H54 (cell line): Measurements from ENCODE around the gene ADGRB2.
"Not testable (repeated sequence)": the region's sequence is repeated elsewhere in the genome, so short reads cannot be mapped to it uniquely, and the experiment has no call there.

Experiments used
- DNase-seq: peaks from one replicate; pipeline ENCODE4 v3.0.0; 2011; ENCODE audit warnings: low spot score, mixed read lengths; ENCODE audit not compliant: insufficient read length
- FAIRE-seq: peaks from 3 replicates; lab custom pipeline; 2011; peaks lifted over from hg19 to GRCh38; lab: Jason Lieb, UNC
- POLR2A ChIP-seq: IDR thresholded peaks from 2 replicates; pipeline ENCODE4 v1.6.1; 2011; ENCODE audit warnings: low read depth, mild to moderate bottlenecking, low read length

The ADGRB2 gene

DNA sequence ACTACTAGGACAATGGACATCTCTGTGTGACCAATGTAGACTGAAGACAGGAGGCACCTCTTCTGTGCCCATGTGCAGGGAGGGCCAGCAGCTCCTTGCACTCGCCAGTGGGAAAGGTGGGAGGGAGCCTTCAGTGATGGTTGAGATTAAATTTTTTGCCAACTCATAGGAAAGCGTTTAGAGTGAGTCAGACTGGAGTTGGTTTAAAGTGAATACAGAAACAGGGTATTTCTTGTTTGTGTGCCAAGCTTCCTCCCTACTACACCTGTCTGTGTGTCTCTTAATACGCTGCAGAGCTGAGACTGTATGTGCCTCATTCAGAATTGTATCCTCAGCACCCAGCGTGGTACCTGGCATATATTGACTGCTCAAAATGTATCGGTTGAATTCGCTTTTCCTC, 46.8 kb downstream of the ADGRB2 start:
- DNase-seq (peak; percentile 53), FAIRE-seq (no peak)
- no peak for TF ChIP-seq POLR2A

GRCh38 chr1:31715873-31716220, 48.3 kb downstream of the ADGRB2 start:
- DNase-seq (no peak), FAIRE-seq (no peak)

DNA sequence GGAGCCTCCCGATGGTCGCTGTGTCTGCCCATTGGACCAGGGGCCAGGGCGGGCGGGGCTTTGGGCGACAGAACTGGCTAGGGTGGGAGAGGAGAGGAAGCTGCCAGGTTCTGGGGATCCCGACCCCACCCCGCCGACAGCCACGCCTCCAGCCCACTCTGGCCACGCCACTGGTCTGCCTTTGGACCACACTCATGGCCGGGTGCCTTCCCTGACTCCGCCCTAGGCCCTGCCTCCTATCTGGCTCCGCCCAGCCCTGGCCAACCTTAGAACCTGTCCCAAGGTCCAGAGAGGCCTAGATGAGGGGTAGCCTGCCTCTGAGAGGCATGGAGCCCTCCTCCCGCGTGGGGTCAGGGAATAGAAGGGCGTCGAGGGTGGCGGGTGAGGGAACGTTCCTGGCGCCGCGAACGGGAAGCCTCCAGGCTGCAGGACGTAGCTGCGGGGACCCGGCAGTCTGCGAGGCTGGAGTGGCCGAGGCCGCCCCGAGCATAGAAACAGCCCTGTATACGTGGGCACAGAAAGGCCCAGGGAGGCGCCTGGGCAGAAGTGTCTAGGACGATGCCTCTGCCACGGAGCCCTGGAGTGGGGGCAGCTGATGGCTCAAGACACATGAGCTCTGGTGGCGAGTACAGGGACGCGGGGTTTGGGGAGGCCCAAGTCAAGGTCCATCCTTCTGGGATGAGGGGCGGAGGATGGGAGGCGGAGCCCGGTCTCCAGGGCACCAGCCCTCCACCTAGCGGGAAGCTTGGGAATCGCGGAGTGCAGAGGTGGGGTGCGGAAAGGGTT, 48.9 kb downstream of the ADGRB2 start:
- peak; percentile 56; the same call in 1 of the 2 replicates for TF ChIP-seq POLR2A
- FAIRE-seq (peak; percentile 48), DNase-seq (peak; percentile 90)

More at GRCh38 chr1:31715873-31716220, 48.3 kb downstream of the ADGRB2 start:
- TF ChIP-seq POLR2A, result no peak

GRCh38 chr1:31714442-31715086, 49.6 kb downstream of the ADGRB2 start:
- FAIRE-seq (no peak), DNase-seq (peak; percentile 33)
- no peak for TF ChIP-seq POLR2A

DNA sequence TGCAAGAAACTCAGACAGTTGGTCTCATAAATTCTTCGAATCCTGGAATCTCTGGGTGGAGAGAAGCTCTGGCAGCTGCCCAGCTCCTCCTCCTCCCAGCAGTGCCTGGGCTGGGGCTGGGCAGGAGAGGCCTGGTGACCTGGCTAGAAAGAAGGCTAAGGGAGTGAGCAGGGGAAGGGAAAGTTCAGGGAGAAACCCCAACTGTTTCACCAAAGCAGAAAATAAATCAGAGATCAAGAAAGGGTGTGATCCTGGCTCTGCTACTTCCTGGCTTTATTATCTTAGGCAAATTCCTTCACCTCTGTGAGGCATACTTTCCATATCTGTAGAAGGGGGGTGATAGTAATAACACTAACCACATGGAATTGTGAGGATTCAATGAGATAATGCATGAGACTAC, 51.5 kb downstream of the ADGRB2 start:
- DNase-seq (peak; percentile 45), FAIRE-seq (no peak)
- TF ChIP-seq POLR2A, result no peak

- no peak for TF ChIP-seq POLR2A
These were observed 52.1 kb downstream of the ADGRB2 start for GRCh38 chr1:31712068-31712467.

DNA sequence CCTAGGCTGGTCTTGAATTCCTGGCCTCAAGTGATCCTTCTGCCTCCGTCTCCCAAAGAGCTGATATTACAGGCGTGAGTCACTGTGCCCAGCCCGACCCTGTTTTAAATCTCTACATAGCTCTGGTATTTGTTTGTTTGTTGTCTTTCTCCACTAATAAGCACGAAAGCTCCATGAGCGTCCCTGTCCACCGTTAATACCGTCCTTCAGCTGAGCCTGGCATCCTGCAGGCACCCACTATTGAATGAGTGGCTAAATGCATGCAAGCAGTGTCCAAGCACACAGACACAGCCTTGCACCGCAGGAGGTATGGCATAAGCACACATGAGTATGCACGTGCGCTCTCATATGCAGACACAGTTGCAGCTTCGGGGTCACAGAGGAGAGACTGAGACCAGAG, 55.8 kb downstream of the ADGRB2 start:
- FAIRE-seq (no peak), DNase-seq (no peak)

More at GRCh38 chr1:31712068-31712467, 52.1 kb downstream of the ADGRB2 start:
- DNase-seq, result no peak
- FAIRE-seq, result no peak

DNA sequence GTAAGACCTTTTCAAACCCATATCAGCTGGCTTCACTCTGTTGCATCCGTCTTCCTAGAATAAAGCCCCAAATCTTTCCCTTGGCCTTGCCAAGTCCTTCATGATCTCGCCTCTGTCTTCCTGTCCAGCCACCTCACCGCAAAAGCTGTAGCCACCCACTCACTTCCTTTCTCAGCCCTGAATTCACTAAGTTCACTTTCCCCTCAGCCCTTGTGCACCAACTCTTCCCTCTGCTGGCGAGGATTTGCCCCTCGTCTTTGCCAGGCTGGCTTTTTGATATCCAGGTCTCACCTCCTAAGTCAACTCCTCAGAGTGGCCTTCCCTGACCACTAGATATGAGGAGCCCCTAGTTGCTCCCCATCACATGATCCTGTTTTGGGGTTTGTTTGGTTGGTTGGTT, 56.4 kb downstream of the ADGRB2 start:
- FAIRE-seq (no peak), DNase-seq (no peak)
- TF ChIP-seq POLR2A, result no peak

More for the DNA sequence above, 55.8 kb downstream of the ADGRB2 start:
- no peak for TF ChIP-seq POLR2A

DNA sequence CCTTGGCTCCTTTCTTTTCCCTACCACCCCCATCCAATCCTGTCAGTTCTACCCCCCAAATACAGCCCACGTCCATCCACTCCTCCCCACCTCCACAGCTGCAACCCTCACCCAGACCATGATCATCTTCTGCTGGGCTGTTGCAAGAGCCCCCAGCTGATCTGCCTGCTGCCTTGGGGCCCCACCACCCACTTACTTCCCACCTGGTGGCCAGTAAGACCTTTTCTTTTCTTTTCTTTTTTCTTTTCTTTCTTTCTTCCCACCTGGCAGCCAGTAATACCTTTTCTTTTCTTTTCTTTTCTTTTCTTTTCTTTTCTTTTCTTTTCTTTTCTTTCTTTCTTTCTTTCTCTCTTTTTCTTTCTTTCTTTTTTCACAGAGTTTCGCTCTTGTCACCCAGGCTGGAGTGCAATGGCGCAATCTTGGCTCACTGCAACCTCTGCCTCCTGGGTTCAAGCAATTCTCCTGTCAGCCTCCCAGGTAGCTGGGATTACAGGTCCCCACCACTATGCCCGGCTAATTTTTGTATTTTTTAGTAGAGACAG, 57.0 kb downstream of the ADGRB2 start:
- not testable (repeated sequence) for DNase-seq, FAIRE-seq

DNA sequence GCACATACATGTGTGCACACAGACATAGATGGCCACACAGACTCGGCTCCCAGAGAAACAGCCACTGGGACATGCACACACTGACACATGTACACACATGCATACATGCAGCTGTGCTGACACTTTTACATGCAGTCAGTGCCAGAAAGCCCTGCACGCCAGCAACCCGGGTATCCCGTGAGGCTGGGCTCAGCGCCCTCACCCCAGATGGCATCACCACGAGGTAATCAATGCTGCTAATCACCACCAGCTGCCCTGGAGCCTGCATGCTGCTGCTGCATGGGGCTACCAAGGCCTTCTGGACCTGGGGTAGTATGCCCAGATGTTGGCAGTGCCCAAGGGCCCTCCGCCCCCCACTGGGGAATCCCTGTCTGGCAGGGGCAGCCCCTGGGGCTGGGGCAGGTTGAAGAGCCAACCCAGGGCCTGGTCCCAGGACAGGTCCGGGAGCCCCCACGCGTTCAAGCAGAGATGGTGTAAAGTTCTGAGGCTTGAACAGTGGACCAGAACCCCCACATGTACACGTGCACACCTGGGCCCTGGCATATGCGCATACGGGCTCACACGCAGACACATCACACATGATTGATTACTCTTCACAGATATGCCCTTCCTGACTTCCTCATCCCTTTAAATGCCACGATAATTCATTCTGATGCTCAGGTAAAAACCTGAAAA, 57.6 kb downstream of the ADGRB2 start:
- DNase-seq (no peak), FAIRE-seq (no peak)
- no peak for TF ChIP-seq POLR2A

DNA sequence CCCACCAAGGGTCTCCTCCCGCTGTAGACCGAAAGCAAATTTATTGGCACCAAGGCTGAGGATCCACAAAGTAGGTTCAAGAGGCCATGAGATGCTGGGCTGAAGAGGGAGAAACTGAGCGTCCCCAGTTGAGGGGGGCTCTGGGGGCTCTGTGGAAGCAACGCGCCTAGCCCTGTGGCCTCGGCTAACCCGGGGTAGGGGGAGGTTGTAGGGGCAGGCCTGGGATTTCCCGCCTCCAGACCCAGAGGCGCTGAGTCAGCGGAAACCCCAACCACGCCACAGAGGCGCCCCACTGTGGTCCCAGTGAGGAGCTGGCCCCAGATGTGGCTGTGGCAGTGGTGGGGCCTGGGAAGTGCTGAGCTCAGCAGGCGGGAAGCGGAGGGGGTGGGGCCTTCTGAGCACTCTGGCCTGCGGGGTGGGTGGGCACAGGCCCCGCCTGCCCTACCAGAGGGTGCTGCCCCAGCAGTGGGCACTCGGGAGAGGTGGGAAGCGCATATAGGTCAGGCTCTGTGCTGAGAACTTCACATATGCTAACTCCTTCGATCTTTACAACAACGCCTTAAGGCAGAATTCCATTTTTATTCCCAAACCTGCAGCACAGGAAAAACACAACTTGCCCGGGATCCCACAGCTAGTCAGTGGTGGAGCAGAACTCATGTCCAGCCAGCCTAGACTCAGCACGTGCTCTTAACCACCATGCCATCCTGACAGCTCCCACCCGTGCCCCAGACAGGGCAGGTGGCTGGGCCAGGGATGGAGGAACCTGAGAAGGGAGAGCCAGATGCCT, 58.9 kb downstream of the ADGRB2 start:
- TF ChIP-seq POLR2A, result no peak
- DNase-seq, result peak; percentile 78
- FAIRE-seq, result no peak

DNA sequence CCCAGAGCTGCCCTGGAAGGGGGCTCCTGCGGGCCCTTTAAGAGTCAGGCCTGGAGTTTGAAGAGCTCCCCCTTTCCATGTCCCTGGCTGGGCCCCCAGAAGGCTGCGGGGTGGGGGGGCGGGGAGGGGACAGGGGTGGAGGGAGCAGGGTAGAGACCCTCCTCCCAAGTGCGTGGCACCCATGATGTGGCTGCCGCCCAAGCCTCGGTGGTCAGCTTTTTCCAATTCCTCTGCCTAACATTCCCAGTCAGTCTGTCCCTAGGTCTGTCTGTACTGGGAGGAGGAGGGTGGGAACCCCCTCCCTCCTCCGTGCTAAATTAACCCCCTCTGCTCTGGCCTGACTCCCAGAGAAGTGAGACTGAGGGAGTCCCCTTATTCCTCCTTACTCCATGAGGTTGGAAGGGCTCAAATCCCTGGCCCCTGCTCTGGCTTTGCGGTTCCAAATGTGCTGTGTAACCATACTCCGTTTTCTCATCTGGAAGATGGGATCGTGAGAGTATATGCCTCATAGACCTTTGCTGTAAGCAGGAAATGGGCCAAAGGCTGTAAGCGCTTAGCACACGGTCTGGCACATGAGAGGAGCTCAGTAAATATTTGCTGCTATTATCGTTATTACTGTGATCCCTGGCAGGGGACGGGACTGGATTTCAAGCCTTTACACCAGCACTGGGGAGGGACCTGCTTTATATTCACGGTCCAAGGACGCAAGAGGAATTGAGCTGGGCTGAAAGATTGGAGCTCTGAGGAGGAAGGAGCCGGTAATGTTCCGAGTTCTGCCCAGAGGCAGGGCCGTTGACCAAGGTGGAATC, 59.7 kb downstream of the ADGRB2 start:
- TF ChIP-seq POLR2A, result no peak
- no peak for DNase-seq
- FAIRE-seq, result no peak
